Suprapubic skin (tissue), 4 donors: ENCODE results near the gene DNAJC5.
"Not testable (repeated sequence)": the region's sequence is repeated elsewhere in the genome, so short reads cannot be mapped to it uniquely, and the experiment has no call there.

Source experiments
- EP300 ChIP-seq: sonication (generic); formaldehyde crosslinking; IDR thresholded peaks from one replicate; pipeline ENCODE4 v1.6.1; 2017; ENCODE audit warnings: antibody characterized with exemption
- POLR2A ChIP-seq, 2 donors: fragments of 450-650 bp; IDR thresholded peaks; one replicate each; pipeline ENCODE4 v1.6.1; 2017; ENCODE audit warnings: antibody characterized with exemption in 2 of 2, mild to moderate bottlenecking in 2 of 2, moderate library complexity in 2 of 2
- POLR2AphosphoS5 ChIP-seq, 3 donors: sonication (generic); formaldehyde crosslinking; IDR thresholded peaks; one replicate each; pipeline ENCODE4 v1.6.1; 2017; ENCODE audit warnings: antibody characterized with exemption in 3 of 3
- TF ChIP-seq, protein P1 (sequence below), 2 donors: fragments of 200-600 bp in 1 of 2; fragments of 450-650 bp in 1 of 2; sonication (generic) in 1 of 2; IDR thresholded peaks; one replicate each; pipeline ENCODE4 v1.5.1; 2016 to 2019; ENCODE audit warnings: antibody characterized with exemption in 2 of 2, mild to moderate bottlenecking in 1 of 2, moderate library complexity in 1 of 2

DNA sequence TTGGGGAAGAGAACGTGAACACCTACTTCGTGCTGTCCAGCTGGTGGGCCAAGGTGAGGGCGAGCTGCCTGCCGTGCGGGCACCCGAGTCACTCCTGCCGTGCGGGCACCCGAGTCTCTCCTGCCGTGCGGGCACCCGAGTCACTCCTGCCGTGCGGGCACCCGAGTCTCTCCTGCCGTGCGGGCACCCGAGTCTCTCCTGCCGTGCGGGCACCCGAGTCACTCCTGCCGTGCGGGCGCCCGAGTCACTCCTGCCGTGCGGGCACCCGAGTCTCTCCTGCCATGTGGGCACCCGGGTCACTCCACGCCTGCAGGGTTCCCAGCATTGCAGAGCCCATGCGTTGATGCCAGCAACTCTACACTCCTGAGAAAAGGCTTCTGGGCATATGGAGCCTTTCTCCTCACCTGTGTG, 34.6 kb downstream of the DNAJC5 start:
- TF ChIP-seq, protein P1, sequence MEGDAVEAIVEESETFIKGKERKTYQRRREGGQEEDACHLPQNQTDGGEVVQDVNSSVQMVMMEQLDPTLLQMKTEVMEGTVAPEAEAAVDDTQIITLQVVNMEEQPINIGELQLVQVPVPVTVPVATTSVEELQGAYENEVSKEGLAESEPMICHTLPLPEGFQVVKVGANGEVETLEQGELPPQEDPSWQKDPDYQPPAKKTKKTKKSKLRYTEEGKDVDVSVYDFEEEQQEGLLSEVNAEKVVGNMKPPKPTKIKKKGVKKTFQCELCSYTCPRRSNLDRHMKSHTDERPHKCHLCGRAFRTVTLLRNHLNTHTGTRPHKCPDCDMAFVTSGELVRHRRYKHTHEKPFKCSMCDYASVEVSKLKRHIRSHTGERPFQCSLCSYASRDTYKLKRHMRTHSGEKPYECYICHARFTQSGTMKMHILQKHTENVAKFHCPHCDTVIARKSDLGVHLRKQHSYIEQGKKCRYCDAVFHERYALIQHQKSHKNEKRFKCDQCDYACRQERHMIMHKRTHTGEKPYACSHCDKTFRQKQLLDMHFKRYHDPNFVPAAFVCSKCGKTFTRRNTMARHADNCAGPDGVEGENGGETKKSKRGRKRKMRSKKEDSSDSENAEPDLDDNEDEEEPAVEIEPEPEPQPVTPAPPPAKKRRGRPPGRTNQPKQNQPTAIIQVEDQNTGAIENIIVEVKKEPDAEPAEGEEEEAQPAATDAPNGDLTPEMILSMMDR (IDR thresholded peaks at IDR 0.05): not testable (repeated sequence)
- TF ChIP-seq POLR2A (IDR thresholded peaks at IDR 0.05); EP300; POLR2AphosphoS5 (IDR thresholded peaks at IDR 0.05): not testable (repeated sequence)
